ENCODE measurements around the gene INTS3. TPM values are rescaled to one million over a fixed set of nuclear protein-coding genes. Genes with fewer than 3 reads are reported as not detected.

Gene INTS3
- total and polyA plus RNA-seq, 9 of the 15 experiments (the other 6 are each of a cell fraction or from before 2014, with no cell fraction given) = 6.3 to 24.1 (median 14.3) TPM

GRCh38 chr1:153752571-153753195, 24.8 kb downstream of the INTS3 start:
- Histone ChIP-seq H4K20me1 (replicated peaks; ENCODE audit: control insufficient read depth, insufficient read depth, low read length) (no peaks in the 10 kb centered on the region), H3K36me3 (ENCODE audit: control insufficient read depth, insufficient read depth, low read length) (peaks cover 66% of the 10 kb centered on the region), H2AFZ (ENCODE audit: low read depth, low read length) (no peak overlapping the region), H3K9me3 (replicated peaks; ENCODE audit: control insufficient read depth, insufficient read depth, low read depth, low read length) (no peaks in the 10 kb centered on the region), H3K9me1 (ENCODE audit: control insufficient read depth, insufficient read depth, low read length) (no peaks in the 10 kb centered on the region), H3K79me2 (ENCODE audit: control insufficient read depth, insufficient read depth, low read length) (no peaks in the 10 kb centered on the region), H3K4me3 (no peak overlapping the region), H3K9ac (ENCODE audit: insufficient read depth in 1 of 2, low read depth in 2 of 2, low read length in 2 of 2) (no peak overlapping the region; a peak in 1 of 4 replicates), H3K27me3 (ENCODE audit: control insufficient read depth in 2 of 2, insufficient read depth in 2 of 2, low read length in 2 of 2) (no peaks in the 10 kb centered on the region), H3K27ac (ENCODE audit: extremely low read depth, low read depth, low read length) (no peak overlapping the region), H3K4me1 (replicated peaks in 1 of 2; ENCODE audit: control insufficient read depth in 2 of 2, insufficient read depth in 2 of 2, low read length in 2 of 2) (no peaks in the 10 kb centered on the region; a peak in 3 of 5 replicates), H3K4me2 (ENCODE audit: insufficient read depth, low read length) (no peak overlapping the region)
- CTCF ChIA-PET (ENCODE audit: low intra/inter-chr PET ratio) = no interaction called here
- FAIRE-seq (no peak), ATAC-seq (no peak), DNase-seq (ENCODE audit: extremely low read depth in 1 of 4, low spot score in 3 of 4) (no peak)
- no TSS peak for BruUV-seq (replicated peaks)
- TF ChIP-seq ZKSCAN8 (CRISPR knock-in tag; IDR thresholded peaks at IDR 0.05) (no peak), EWSR1 (IDR thresholded peaks at IDR 0.05; ENCODE audit: borderline replicate concordance, low read depth, partially characterized antibody) (no peak), ZNF57 (CRISPR knock-in tag; IDR thresholded peaks at IDR 0.05) (no peak), U2AF2 (optimal IDR thresholded peaks at IDR 0.05; ENCODE audit: low read depth, low read length) (no peak), ZNF212 (CRISPR knock-in tag; IDR thresholded peaks at IDR 0.05) (no peak), SMAD4 (CRISPR knock-in tag; conservative IDR thresholded peaks at IDR 0.05) (no peak)
- WGBS (ENCODE audit: insufficient coverage, low coverage, missing lambda C conversion rate) = 59% methylated on average over 7 of the region's 8 CpGs
- in situ Hi-C loops (cut with MboI) (loop anchor here (10.0 kb wide), 1 partner anchor 398 kb away; the partner anchor contains the start of gene S100A9), intact Hi-C loops (cut with micrococcal nuclease) (no loop called here)
- POLR2A ChIA-PET = interaction anchor here (0.7 to 2.2 kb wide), 2 partner anchors 11 to 23 kb away, joined by 3 to 7 read pairs; partner anchors contain the start of gene SLC27A3

All from K562 (cell line).